A549 (cell line): ENCODE results near the gene EPB42. TPM values are rescaled to one million over a fixed set of nuclear protein-coding genes. Genes with fewer than 3 reads are reported as not detected.

ENCODE experiments used
- ATAC-seq, 2 experiments: fragments of 200-7000 bp in 1 of 2; fragments of >200 bp in 1 of 2; cut with Nextera tagmentation in 1 of 2; cut with Tn5 transposase in 1 of 2; 3 replicates each; pipeline versions ENCODE4 v1.8.0 to v1.9.1; 2018 to 2020; ENCODE audit warnings: mild to moderate bottlenecking in 1 of 2, moderate library complexity in 1 of 2
- CTCF ChIA-PET: fragments of 300-600 bp; sonication (Branson Sonifier 250); formaldehyde crosslinking; extraction: SDS; loops from one replicate; lab custom pipeline; 2021; ENCODE audit warnings: antibody characterized with exemption, inconsistent platforms; lab: Yijun Ruan, JAX
- POLR2A ChIA-PET: fragments of 350-600 bp; formaldehyde crosslinking; extraction: SDS; loops from one replicate; lab custom pipeline; 2021; ENCODE audit warnings: antibody characterized with exemption, inconsistent platforms; lab: Yijun Ruan, JAX
- DNase-seq, 2 experiments: peaks; one replicate each; pipeline versions ENCODE4 v3.0.0 to v3.0.0-alpha.2; 2011 to 2016; ENCODE audit warnings: low read depth in 1 of 2, low spot score in 1 of 2
- FAIRE-seq: peaks from 2 replicates; lab custom pipeline; 2011; peaks lifted over from hg19 to GRCh38; lab: Jason Lieb, UNC
- H3K27ac ChIP-seq, 2 experiments: fragments of >200 bp; sonication (Bioruptor Twin); formaldehyde crosslinking; 3 replicates each; pipeline ENCODE4 v1.5.1; 2016 to 2017
- H3K4me1 ChIP-seq: fragments of >200 bp; sonication (Bioruptor Twin); formaldehyde crosslinking; 3 replicates; pipeline ENCODE4 v1.6.1; 2016
- H3K4me2 ChIP-seq: fragments of >200 bp; sonication (Bioruptor Twin); formaldehyde crosslinking; 3 replicates; pipeline ENCODE4 v1.6.1; 2016
- H3K4me3 ChIP-seq: fragments of >200 bp; sonication (Bioruptor Twin); formaldehyde crosslinking; 3 replicates; pipeline ENCODE4 v1.5.1; 2016
- H3K9me3 ChIP-seq: fragments of >200 bp; sonication (Bioruptor Twin); formaldehyde crosslinking; 3 replicates; pipeline ENCODE4 v1.6.1; 2016
- BHLHE40 ChIP-seq: IDR thresholded peaks from 2 replicates; pipeline ENCODE4 v1.6.1; 2012; ENCODE audit warnings: low read depth, low read length, inconsistent platforms
- CHD2 ChIP-seq: fragments of 150-350 bp; IDR thresholded peaks from 2 replicates; pipeline ENCODE4 v1.6.1; 2014; ENCODE audit warnings: low read length; ENCODE audit not compliant: partially characterized antibody
- CTCF ChIP-seq: fragments of >200 bp; sonication (Bioruptor Twin); formaldehyde crosslinking; IDR thresholded peaks from 3 replicates; pipeline ENCODE4 v1.5.1; 2016
- E2F6 ChIP-seq: IDR thresholded peaks from 2 replicates; pipeline ENCODE4 v1.6.1; 2012; ENCODE audit warnings: low read depth, borderline replicate concordance
- EHF ChIP-seq: fragments of 250-450 bp; sonication (Bioruptor Pico); IDR thresholded peaks from 2 replicates; pipeline ENCODE4 v1.5.0; 2020; ENCODE audit warnings: mild to moderate bottlenecking
- EP300 ChIP-seq, 2 experiments: fragments of >200 bp; sonication (Bioruptor Twin); formaldehyde crosslinking; IDR thresholded peaks; 2 replicates in 1 of 2; 3 replicates in 1 of 2; pipeline ENCODE4 v1.6.1; 2016 to 2017
- HES2 ChIP-seq: fragments of >200 bp; sonication (Bioruptor Twin); formaldehyde crosslinking; IDR thresholded peaks from 2 replicates; pipeline ENCODE4 v1.6.1; 2016
- HMGXB4 ChIP-seq: fragments of 250-450 bp; sonication (Bioruptor Pico); IDR thresholded peaks from 2 replicates; pipeline ENCODE4 v1.5.0; 2021; ENCODE audit warnings: mild to moderate bottlenecking, moderate library complexity, borderline replicate concordance
- HOXA7 ChIP-seq: fragments of 250-450 bp; sonication (Bioruptor Pico); IDR thresholded peaks from 2 replicates; pipeline ENCODE4 v1.5.0; 2020; ENCODE audit warnings: mild to moderate bottlenecking, moderate library complexity
- HOXB5 ChIP-seq: fragments of 250-450 bp; sonication (Bioruptor Pico); IDR thresholded peaks from 2 replicates; pipeline ENCODE4 v1.5.0; 2020; ENCODE audit warnings: mild to moderate bottlenecking, moderate library complexity
- JUN ChIP-seq, 2 experiments: fragments of >200 bp; sonication (Bioruptor Twin); formaldehyde crosslinking; IDR thresholded peaks; 2 replicates in 1 of 2; 3 replicates in 1 of 2; pipeline ENCODE4 v1.6.1; 2016 to 2017
- JUNB ChIP-seq: fragments of >200 bp; sonication (Bioruptor Twin); formaldehyde crosslinking; IDR thresholded peaks from 2 replicates; pipeline ENCODE4 v1.6.1; 2016
- MAZ ChIP-seq: fragments of 150-350 bp; IDR thresholded peaks from 2 replicates; pipeline ENCODE4 v1.6.1; 2014; ENCODE audit warnings: antibody characterized with exemption, low read depth, low read length, borderline replicate concordance
- NPAS2 ChIP-seq: fragments of 250-450 bp; sonication (Bioruptor Pico); IDR thresholded peaks from 2 replicates; pipeline ENCODE4 v1.8.0; 2022; ENCODE audit warnings: mild to moderate bottlenecking, moderate library complexity, borderline replicate concordance
- NR3C1 ChIP-seq: fragments of >200 bp; sonication (Bioruptor Twin); formaldehyde crosslinking; IDR thresholded peaks from 3 replicates; pipeline ENCODE4 v1.6.1; 2017
- PHF8 ChIP-seq: fragments of 200-600 bp; sonication (generic); IDR thresholded peaks from 2 replicates; pipeline ENCODE4 v1.6.1; 2016; ENCODE audit warnings: low read depth, mild to moderate bottlenecking, antibody characterized with exemption, moderate library complexity, borderline replicate concordance
- POLR2A ChIP-seq: IDR thresholded peaks from 2 replicates; pipeline ENCODE4 v1.6.1; 2012; ENCODE audit warnings: mild to moderate bottlenecking, low read length
- RAD21 ChIP-seq, 2 experiments: fragments of >200 bp in 1 of 2; sonication (Bioruptor Twin) in 1 of 2; formaldehyde crosslinking in 1 of 2; IDR thresholded peaks in 1 of 2; conservative IDR thresholded peaks in 1 of 2; 2 replicates in 1 of 2; 3 replicates in 1 of 2; pipeline ENCODE4 v1.6.1; 2012 to 2018; ENCODE audit warnings: inconsistent platforms in 1 of 2
- RCOR1 ChIP-seq: fragments of 150-350 bp; IDR thresholded peaks from 2 replicates; pipeline ENCODE4 v1.6.1; 2014; ENCODE audit warnings: antibody characterized with exemption, low read length, low read depth
- RNF2 ChIP-seq: fragments of 200-600 bp; sonication (generic); IDR thresholded peaks from 2 replicates; pipeline ENCODE4 v1.6.1; 2016; ENCODE audit warnings: low read depth, mild to moderate bottlenecking, antibody characterized with exemption, moderate library complexity, borderline replicate concordance
- ZC3H11A ChIP-seq: fragments of 450-650 bp; IDR thresholded peaks from 2 replicates; pipeline ENCODE4 v1.6.1; 2014; ENCODE audit warnings: antibody characterized with exemption, mild to moderate bottlenecking
- ZFP36 ChIP-seq: fragments of 450-650 bp; IDR thresholded peaks from 2 replicates; pipeline ENCODE4 v1.6.1; 2014; ENCODE audit warnings: borderline replicate concordance; ENCODE audit not compliant: partially characterized antibody
- ZNF302 ChIP-seq: fragments of 250-450 bp; sonication (Bioruptor Pico); IDR thresholded peaks from 2 replicates; pipeline ENCODE4 v1.9.0; 2021; ENCODE audit warnings: inconsistent platforms, mild to moderate bottlenecking, moderate library complexity
- WGBS: methylation state at CpG from one replicate; pipeline ENCODE4 v1.1.6; 2017; ENCODE audit errors: missing lambda C conversion rate; 5-methylcytosine and 5-hydroxymethylcytosine counted together
- polyA plus RNA-seq, 4 experiments: library from polyadenylated mRNA; depleted of rRNA in 3 of 4; stranded (reverse); fragments of >200 nt; fragmentation: RNase III in 1 of 4; extraction: RNeasy Plus Mini Kit Qiagen cat#74134 plus additional on column Dnase treatment in 1 of 4; gene quantifications; 2 replicates in 3 of 4; 3 replicates in 1 of 4; pipeline ENCODE4 v1.2.3, GENCODE V29; 2011 to 2017
- TF ChIP-seq, protein P1 (sequence below): fragments of 450-650 bp; IDR thresholded peaks from 2 replicates; pipeline ENCODE4 v1.6.1; 2014; ENCODE audit warnings: antibody characterized with exemption

EPB42 gene
- polyA plus RNA-seq, 2 of the 4 experiments (the other 2 are of a cell fraction) = not detected

DNA sequence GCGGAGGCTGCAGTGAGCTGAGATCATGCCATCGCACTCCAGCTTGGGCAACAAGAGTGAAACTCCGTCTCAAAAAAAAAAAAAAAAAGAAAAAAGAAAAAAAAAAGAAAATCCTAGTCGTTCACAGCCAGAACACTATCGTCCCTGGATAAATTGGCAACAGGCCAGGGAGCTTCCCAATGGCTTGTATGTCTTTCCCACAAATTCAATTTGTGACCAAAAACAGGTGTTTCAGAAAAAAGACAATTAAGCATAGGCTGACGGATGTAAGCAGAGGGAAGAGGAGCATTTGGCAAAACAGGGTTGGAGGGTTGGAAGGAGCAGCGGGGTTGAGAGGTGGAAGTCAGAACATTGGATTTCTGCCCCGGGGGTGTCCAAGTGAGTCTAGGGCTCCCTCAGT is 8.5 kb downstream of the EPB42 start:
- TF ChIP-seq ZFP36 (no peak), E2F6 (no peak), RAD21 (conservative IDR thresholded peaks at IDR 0.05 in 1 of 2, IDR thresholded peaks at IDR 0.05 in 1 of 2) (no peak), JUN (IDR thresholded peaks at IDR 0.05) (no peak), CTCF (no peak), RCOR1 (no peak), POLR2A (no peak), EP300 (IDR thresholded peaks at IDR 0.05) (no peak), JUNB (no peak), HMGXB4 (CRISPR knock-in tag) (no peak), NR3C1 (no peak)
- TF ChIP-seq, protein P1, sequence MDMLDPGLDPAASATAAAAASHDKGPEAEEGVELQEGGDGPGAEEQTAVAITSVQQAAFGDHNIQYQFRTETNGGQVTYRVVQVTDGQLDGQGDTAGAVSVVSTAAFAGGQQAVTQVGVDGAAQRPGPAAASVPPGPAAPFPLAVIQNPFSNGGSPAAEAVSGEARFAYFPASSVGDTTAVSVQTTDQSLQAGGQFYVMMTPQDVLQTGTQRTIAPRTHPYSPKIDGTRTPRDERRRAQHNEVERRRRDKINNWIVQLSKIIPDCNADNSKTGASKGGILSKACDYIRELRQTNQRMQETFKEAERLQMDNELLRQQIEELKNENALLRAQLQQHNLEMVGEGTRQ = no peak
- DNase-seq (no peak), FAIRE-seq (no peak), ATAC-seq (no peak)
- no peak overlapping the region for H3K4me2 ChIP-seq
- CTCF ChIA-PET = interaction anchor here (0.7 to 5.2 kb wide), 4 partner anchors 8 to 435 kb away, joined by 3 to 31 read pairs (median 10); no protein-coding TSS in a partner anchor
- H3K4me3 ChIP-seq = no peak overlapping the region
- H3K27ac ChIP-seq = no peak overlapping the region
- POLR2A ChIA-PET = no interaction called here
- no peaks in the 10 kb centered on the region for H3K4me1 ChIP-seq
- WGBS = 72% methylated on average over 8 of the region's 8 CpGs
- H3K9me3 ChIP-seq = no peaks in the 10 kb centered on the region

DNA sequence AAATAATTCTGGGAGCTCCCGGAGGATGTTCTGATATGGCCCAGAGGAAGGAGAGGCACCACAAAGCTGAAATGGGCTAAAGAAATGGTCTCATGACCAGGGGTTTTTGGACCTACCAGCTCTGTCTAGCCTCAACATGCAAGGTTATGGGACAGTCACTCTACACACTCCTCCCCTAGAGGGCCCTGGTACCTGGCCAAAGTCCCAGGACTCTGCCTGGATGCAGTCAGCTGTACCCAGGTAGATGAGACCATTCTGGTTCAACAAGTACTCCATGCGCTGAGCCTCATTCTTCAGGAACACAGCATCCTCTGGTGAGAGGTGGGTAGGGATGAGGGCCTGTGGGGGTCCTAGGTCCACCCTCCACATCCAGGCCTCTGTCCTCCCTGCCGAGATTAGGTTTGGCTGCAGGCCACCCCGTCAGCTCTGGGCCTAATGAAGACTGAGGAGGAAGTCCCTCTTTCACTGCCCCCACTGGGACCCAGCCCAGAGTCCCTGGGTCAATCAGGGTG is 9.5 kb downstream of the EPB42 start:
- POLR2A ChIA-PET = no interaction called here
- FAIRE-seq = no peak
- ATAC-seq = no peak

DNA sequence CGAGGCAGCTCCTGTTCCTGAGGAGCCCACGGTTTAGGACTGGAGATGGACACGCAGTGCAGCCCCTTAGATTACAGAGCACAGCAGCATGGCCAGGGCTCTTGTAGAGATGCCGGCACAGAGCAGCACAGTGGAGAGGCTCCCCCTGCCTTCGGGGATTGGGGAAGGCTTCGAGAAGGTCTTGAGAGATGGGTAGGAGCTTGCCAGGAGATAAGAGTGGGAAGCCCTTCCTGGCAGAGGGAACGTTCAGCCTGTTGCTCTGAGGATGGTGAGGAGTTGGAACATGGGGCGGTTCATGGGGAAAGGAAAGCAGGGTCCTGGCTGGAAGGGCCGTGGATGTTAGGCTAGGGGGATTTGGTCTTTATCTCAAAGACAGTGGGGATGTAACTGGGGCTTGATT is 10.0 kb downstream of the EPB42 start:
- FAIRE-seq (no peak), ATAC-seq (no peak), DNase-seq (no peak)
- Histone ChIP-seq H3K4me3 (no peak overlapping the region), H3K4me2 (no peak overlapping the region), H3K27ac (no peak overlapping the region), H3K4me1 (no peaks in the 10 kb centered on the region), H3K9me3 (no peaks in the 10 kb centered on the region)
- ChIA-PET CTCF (interaction anchor here (1.5 to 5.2 kb wide), 2 partner anchors 14 to 76 kb away, joined by 3 to 31 read pairs; no protein-coding TSS in a partner anchor), POLR2A (no interaction called here)
- 34% methylated on average over 6 of the region's 9 CpGs for WGBS
- TF ChIP-seq ZC3H11A (no peak), RCOR1 (no peak), HOXB5 (no peak), CHD2 (no peak), RAD21 (conservative IDR thresholded peaks at IDR 0.05 in 1 of 2, IDR thresholded peaks at IDR 0.05 in 1 of 2) (no peak), RNF2 (no peak), ZNF302 (CRISPR knock-in tag) (no peak), PHF8 (no peak), MAZ (no peak), HES2 (no peak), BHLHE40 (no peak), HOXA7 (CRISPR knock-in tag) (no peak)
- TF ChIP-seq, protein P1 = no peak

More for the DNA sequence above, 9.5 kb downstream of the EPB42 start:
- no peak for TF ChIP-seq EHF (CRISPR knock-in tag)
- no peak for TF ChIP-seq MAZ
- TF ChIP-seq NPAS2 (CRISPR knock-in tag) = no peak
- Histone ChIP-seq H3K27ac (no peak overlapping the region), H3K4me1 (no peaks in the 10 kb centered on the region), H3K4me2 (no peak overlapping the region), H3K9me3 (no peaks in the 10 kb centered on the region), H3K4me3 (no peak overlapping the region)
- CTCF ChIA-PET = interaction anchor here (1.5 to 5.2 kb wide), 2 partner anchors 13 to 75 kb away, joined by 3 to 31 read pairs; no protein-coding TSS in a partner anchor
- no peak for DNase-seq
- WGBS = 50% methylated on average over 4 of the region's 4 CpGs
